Stomach (tissue), 9 donors: ENCODE data around the gene PTPN7. TPM values are rescaled to one million over a fixed set of nuclear protein-coding genes. Genes with fewer than 3 reads are reported as not detected.
"Not testable (repeated sequence)": the region's sequence is repeated elsewhere in the genome, so short reads cannot be mapped to it uniquely, and the experiment has no call there.

Experiments
- DNase-seq, 2 donors: peaks; one replicate each; pipeline versions ENCODE4 v3.0.0 to v3.0.0-alpha.2; 2013 to 2019
- H3K27ac ChIP-seq, 5 donors: fragments of 200-600 bp in 4 of 5; sonication (generic) in 4 of 5; one replicate each; pipeline ENCODE4 v1.5.1; 2013 to 2019; ENCODE audit warnings: mild to moderate bottlenecking in 1 of 5, moderate library complexity in 1 of 5
- H3K27me3 ChIP-seq, 3 donors: fragments of 200-600 bp; sonication (generic); one replicate each; pipeline ENCODE4 v1.5.1; 2017 to 2019; ENCODE audit warnings: mixed run types in 1 of 3
- H3K36me3 ChIP-seq, 4 donors: fragments of 200-600 bp; sonication (generic); 1 replicate in 3 of 4; 2 replicates in 1 of 4; pipeline ENCODE4 v1.5.1; 2016 to 2019
- H3K4me1 ChIP-seq, 4 donors: fragments of 200-600 bp; sonication (generic); one replicate each; pipeline ENCODE4 v1.5.1; 2016 to 2019
- H3K4me3 ChIP-seq, 4 donors: fragments of 200-600 bp; sonication (generic) in 3 of 4; one replicate each; pipeline ENCODE4 v1.5.1; 2016 to 2019; ENCODE audit warnings: mild to moderate bottlenecking in 1 of 4
- H3K9me3 ChIP-seq, 4 donors: fragments of 200-600 bp; sonication (generic); one replicate each; pipeline ENCODE4 v1.5.1; 2016 to 2019
- EP300 ChIP-seq: sonication (generic); formaldehyde crosslinking; IDR thresholded peaks from one replicate; pipeline ENCODE4 v1.6.1; 2017; ENCODE audit warnings: antibody characterized with exemption
- POLR2A ChIP-seq, 4 donors: fragments of 450-650 bp; IDR thresholded peaks; one replicate each; pipeline ENCODE4 v1.6.1; 2016; ENCODE audit warnings: antibody characterized with exemption in 4 of 4, control low read depth in 2 of 4, mild to moderate bottlenecking in 1 of 4, moderate library complexity in 1 of 4
- POLR2AphosphoS5 ChIP-seq, 3 donors: sonication (generic); formaldehyde crosslinking; IDR thresholded peaks; one replicate each; pipeline ENCODE4 v1.6.1; 2016; ENCODE audit warnings: antibody characterized with exemption in 3 of 3
- whole genome bisulfite sequencing, 5 donors: extraction: QIAGEN DNeasy Blood & Tissue Kit in 3 of 5; methylation state at CpG; one replicate each; pipeline versions ENCODE4 v1.1.5 to v1.1.7; 2013 to 2018; 5-methylcytosine and 5-hydroxymethylcytosine counted together
- intact Hi-C: fragments of 100-400 bp; cut with DNase I; formaldehyde crosslinking; loops from one replicate; pipeline ENCODE4 v1.15.1; 2023; ENCODE audit warnings: low total_unique reads
- polyA plus RNA-seq, 3 donors: library from polyadenylated mRNA; stranded (reverse); fragments of 200-250 nt; gene quantifications; one replicate each; pipeline ENCODE4 v1.2.3, GENCODE V29; 2013
- total RNA-seq, 5 donors: library from RNA; depleted of rRNA; stranded (reverse); fragments of >200 nt; gene quantifications; one replicate each; pipeline versions ENCODE4 v1.1.0 to v1.2.3, GENCODE V29; 2014 to 2016
- TF ChIP-seq, protein P1 (sequence below), 7 experiments: fragments of 450-650 bp in 4 of 7; fragments of 200-600 bp in 3 of 7; sonication (generic) in 3 of 7; IDR thresholded peaks; one replicate each; pipeline ENCODE4 v1.5.1; 2016 to 2019; ENCODE audit warnings: antibody characterized with exemption in 7 of 7, control low read depth in 2 of 7, mild to moderate bottlenecking in 1 of 7
- donor health status: healthy with polysubstance abuse.
- donor health status: Bipolar disorder and iron deficiency.
- donor health status: healthy.

The PTPN7 gene
- total and polyA plus RNA-seq, 8 donors: 1.8 to 16.3 (median 4.0) TPM; not detected in 1

DNA sequence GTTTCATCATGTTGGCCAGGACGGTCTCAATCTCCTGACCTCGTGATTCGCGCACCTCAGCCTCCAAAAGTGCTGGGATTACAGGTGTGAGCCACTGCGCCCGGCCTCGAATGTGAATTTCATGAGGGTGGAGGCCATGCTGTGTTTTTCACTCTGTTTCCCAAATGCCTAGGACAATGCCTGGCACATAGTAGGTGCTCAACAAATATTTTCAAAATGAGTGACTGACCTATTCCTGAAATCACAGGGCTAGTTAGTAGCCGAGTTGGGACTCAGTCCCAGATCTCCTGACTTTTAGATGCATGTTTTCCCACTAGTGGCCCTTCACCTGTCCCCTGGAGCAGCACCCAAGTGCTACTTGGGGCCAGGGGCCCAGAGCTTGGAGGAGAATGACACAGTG is 44.1 kb downstream of the PTPN7 start:
- no peaks in the 10 kb centered on the region for H3K9me3 ChIP-seq
- no peak for TF ChIP-seq POLR2A (IDR thresholded peaks at IDR 0.05)
- TF ChIP-seq POLR2AphosphoS5 (IDR thresholded peaks at IDR 0.05): no peak
- no peak for TF ChIP-seq EP300
- TF ChIP-seq, protein P1, sequence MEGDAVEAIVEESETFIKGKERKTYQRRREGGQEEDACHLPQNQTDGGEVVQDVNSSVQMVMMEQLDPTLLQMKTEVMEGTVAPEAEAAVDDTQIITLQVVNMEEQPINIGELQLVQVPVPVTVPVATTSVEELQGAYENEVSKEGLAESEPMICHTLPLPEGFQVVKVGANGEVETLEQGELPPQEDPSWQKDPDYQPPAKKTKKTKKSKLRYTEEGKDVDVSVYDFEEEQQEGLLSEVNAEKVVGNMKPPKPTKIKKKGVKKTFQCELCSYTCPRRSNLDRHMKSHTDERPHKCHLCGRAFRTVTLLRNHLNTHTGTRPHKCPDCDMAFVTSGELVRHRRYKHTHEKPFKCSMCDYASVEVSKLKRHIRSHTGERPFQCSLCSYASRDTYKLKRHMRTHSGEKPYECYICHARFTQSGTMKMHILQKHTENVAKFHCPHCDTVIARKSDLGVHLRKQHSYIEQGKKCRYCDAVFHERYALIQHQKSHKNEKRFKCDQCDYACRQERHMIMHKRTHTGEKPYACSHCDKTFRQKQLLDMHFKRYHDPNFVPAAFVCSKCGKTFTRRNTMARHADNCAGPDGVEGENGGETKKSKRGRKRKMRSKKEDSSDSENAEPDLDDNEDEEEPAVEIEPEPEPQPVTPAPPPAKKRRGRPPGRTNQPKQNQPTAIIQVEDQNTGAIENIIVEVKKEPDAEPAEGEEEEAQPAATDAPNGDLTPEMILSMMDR (IDR thresholded peaks at IDR 0.05): no peak
- no peak for DNase-seq
- intact Hi-C loops: no loop called here
- no peak overlapping the region for H3K4me3 ChIP-seq
- H3K27ac ChIP-seq: no peak overlapping the region
- no peaks in the 10 kb centered on the region for H3K36me3 ChIP-seq
- H3K4me1 ChIP-seq: peaks cover 17 to 39% (median 27%) of the 10 kb centered on the region in 4 donors
- H3K27me3 ChIP-seq: no peaks in the 10 kb centered on the region
- WGBS, 5 donors: 92 to 98% (median 94%) methylated on average over 8 of the region's 8 CpGs

DNA sequence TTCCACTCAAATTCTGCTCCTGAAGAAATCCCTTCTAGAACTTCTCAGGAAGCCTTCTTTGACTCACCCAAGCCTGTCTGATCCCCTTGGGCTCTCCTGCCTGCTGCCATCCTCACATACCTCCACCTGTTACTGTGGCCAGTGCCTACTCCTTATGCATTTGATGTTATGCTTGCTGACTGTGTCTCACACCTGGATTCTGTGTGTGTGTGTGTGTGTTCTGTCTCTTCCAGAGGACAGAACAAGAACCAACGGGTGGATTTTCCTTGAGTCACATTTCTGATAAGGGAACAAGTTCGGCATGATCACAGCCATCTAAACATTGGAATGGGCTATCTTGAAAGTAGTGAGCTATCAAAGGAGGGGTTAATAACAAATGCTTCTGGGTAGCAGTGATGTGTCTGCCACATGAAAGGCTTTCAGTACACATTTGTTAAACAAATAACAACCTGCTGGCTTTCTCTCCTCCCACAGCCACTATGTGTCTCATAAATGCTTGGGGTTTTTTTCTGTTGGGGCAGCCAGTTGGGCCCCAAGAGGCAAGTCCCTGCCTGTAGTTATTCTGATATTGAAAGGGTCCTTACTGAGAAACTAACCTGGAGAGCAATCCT is 46.6 kb downstream of the PTPN7 start:
- TF ChIP-seq, protein P1 (IDR thresholded peaks at IDR 0.05): no peak
- TF ChIP-seq EP300 (no peak), POLR2AphosphoS5 (IDR thresholded peaks at IDR 0.05) (peak in 1 of 3 donors; percentile 19), POLR2A (IDR thresholded peaks at IDR 0.05) (no peak)
- H3K9me3 ChIP-seq: no peaks in the 10 kb centered on the region
- peaks cover 23 to 41% (median 33%) of the 10 kb centered on the region in 4 donors for H3K4me1 ChIP-seq
- no peak overlapping the region for H3K4me3 ChIP-seq
- intact Hi-C loops: no loop called here
- DNase-seq: peak in 1 of 2 donors; percentile 64
- H3K27ac ChIP-seq: peak overlapping the region; percentile 46 to 81 (median 68)
- 19 to 58% (median 25%) methylated on average over 2 of the region's 2 CpGs for WGBS, 5 donors
- no peaks in the 10 kb centered on the region for H3K27me3 ChIP-seq
- H3K36me3 ChIP-seq: no peaks in the 10 kb centered on the region

DNA sequence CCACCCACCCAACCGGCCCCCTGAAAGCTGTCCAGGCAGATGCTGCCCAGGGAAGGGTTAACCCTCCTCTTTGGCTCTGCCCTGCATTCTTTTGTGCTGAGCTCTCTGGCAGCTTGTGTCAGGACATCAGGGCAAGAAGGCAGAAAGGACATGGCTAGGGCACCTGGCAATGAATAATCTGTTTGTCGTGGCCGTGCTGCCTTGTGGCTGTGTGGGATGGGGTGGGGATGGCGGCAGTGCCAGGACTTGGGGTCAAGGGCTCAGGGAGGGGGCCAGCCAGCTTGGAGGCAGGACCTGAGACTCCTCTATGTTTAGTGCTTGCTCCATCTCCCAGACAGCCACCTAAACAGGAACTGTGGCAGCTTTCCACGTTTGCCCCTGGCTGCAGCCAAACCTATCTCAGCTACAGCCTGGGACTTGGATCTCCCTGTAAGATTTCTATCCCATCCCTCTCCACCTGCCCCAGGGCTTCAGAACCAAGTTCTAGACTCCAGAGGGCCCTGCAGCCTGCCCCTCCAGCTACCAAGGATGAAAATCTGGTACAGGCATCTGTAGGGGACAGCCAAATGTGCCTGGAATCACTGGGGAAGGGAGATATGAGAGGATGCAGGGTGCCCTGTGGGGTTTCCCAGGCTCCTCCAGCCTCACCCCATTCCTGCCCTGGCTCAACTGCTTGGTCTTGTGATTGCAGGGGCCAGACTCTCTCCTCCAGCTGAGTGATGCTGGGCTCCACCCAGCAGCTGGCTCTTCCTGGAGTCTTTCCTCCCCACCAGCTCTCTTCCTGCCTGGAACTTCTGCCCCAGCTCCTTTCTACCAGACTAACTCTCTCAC is 47.3 kb downstream of the PTPN7 start:
- H3K27ac ChIP-seq: peak overlapping the region; percentile 46 to 81 (median 68)
- TF ChIP-seq, protein P1 (IDR thresholded peaks at IDR 0.05): no peak
- peak in 1 of 3 donors; percentile 42 for TF ChIP-seq POLR2AphosphoS5 (IDR thresholded peaks at IDR 0.05)
- DNase-seq: peak; percentile 66 to 70
- H3K9me3 ChIP-seq: no peaks in the 10 kb centered on the region
- H3K27me3 ChIP-seq: no peaks in the 10 kb centered on the region
- no peak overlapping the region for H3K4me3 ChIP-seq
- no peaks in the 10 kb centered on the region for H3K36me3 ChIP-seq
- intact Hi-C loops: no loop called here
- H3K4me1 ChIP-seq: peaks cover 24 to 41% (median 32%) of the 10 kb centered on the region in 4 donors
- 7 to 23% (median 9%) methylated on average over 5 of the region's 5 CpGs for WGBS, 5 donors

DNA sequence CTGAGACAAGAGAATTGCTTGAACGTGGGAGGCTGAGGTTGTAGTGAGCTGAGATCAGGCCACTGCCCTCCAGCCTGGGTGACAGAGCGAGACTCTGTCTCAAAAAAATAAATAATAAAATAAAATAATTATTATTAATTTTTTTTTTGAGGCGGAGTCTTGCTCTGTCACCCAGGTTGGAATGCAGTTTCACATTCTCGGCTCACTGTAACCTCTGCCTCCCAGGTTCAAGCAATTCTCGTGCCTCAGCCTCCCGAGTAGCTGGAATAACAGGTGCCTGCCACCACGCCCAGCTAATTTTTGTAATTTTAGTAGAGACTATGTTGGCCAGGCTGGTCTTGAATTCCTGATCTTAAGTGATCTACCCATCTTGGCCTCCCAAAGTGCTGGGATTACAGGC is 48.8 kb downstream of the PTPN7 start:
- intact Hi-C loops, H3K36me3 ChIP-seq: not testable (repeated sequence)

More for the DNA sequence above, 48.8 kb downstream of the PTPN7 start:
- not testable (repeated sequence) for H3K27me3 ChIP-seq, H3K9me3 ChIP-seq, DNase-seq, H3K4me3 ChIP-seq, H3K27ac ChIP-seq
- peaks cover 31 to 46% (median 41%) of the 10 kb centered on the region in 4 donors for H3K4me1 ChIP-seq
- 76 to 89% (median 86%) methylated on average over 7 of the region's 7 CpGs for WGBS, 5 donors
